GM21381 (cell line): ENCODE measurements around the gene SERPINF2.
"Not testable (repeated sequence)": the region's sequence is repeated elsewhere in the genome, so short reads cannot be mapped to it uniquely, and the experiment has no call there.

Experiments
- ATAC-seq: cut with Tn5 transposase; IDR thresholded peaks from one replicate; pipeline ENCODE4 v1.9.1; 2021; ENCODE audit warnings: mild to moderate bottlenecking, moderate library complexity; ENCODE audit not compliant: unreplicated experiment

SERPINF2 gene

DNA sequence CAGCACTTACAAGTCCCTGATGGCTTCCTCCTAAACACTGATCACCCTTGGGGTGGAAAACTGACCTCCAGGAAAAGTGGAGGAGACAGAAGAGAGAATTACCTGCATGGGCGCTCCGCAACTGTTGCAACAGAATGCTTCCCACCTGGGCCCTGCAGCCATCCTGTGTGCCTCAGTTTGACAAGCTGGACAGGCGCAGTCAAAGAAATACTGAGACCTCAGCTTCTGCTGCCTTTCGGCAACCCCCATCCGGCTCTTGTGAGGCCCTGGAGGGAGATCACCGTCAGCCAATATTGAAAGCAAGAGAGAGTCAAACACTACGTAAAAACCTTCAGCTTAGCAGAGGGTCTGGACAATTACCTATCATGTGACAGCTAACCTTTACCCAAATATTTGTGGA, 44.0 kb downstream of the SERPINF2 start:
- no peak for ATAC-seq

DNA sequence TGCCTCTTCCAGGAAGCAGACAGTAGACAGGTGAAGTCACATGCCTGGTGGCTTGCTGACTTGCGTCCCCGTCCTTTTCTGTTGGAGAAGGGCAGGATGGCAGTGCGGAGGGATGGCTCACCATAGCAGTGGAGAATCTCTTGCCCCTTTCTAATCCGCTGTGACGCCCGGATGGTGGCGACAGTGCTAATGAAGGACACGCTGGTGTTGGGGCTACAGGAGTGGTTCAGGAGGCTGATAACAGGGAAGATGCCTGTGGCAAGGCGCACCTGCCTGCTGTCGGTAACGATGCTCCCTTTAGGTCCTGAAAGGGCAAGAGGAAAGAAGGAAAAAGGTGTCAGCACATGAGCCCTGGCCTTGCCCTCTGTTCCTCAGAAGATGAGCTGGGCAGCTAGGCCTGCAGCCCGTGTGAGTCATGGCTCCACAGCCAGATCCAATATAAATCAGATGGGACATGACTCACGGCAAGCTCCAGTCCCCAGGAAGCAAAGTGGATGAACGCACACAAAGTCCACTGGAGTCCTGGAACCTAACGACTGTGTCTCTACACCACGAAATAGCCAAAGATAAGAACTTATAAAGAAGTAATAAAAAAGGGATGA, 44.7 kb downstream of the SERPINF2 start:
- ATAC-seq = no peak

DNA sequence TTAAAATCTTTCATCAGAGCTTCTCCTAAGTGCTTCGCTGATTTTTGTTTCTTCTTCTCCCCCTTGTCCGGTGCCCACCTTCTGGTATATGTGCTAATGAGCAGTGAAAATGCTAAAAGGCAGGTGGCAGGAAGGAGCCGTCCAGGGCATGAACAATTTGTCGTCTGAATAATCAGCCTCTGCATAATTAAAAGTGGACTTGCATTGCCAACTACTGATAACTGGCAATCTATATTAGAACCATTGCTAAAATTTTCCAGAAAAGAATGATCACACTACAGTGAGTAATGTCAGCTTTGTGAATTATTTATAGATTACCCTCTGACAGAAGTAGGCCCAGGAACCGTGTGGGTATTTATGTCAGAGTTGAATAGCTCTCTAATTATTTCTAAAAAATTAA, 47.3 kb downstream of the SERPINF2 start:
- ATAC-seq = no peak

DNA sequence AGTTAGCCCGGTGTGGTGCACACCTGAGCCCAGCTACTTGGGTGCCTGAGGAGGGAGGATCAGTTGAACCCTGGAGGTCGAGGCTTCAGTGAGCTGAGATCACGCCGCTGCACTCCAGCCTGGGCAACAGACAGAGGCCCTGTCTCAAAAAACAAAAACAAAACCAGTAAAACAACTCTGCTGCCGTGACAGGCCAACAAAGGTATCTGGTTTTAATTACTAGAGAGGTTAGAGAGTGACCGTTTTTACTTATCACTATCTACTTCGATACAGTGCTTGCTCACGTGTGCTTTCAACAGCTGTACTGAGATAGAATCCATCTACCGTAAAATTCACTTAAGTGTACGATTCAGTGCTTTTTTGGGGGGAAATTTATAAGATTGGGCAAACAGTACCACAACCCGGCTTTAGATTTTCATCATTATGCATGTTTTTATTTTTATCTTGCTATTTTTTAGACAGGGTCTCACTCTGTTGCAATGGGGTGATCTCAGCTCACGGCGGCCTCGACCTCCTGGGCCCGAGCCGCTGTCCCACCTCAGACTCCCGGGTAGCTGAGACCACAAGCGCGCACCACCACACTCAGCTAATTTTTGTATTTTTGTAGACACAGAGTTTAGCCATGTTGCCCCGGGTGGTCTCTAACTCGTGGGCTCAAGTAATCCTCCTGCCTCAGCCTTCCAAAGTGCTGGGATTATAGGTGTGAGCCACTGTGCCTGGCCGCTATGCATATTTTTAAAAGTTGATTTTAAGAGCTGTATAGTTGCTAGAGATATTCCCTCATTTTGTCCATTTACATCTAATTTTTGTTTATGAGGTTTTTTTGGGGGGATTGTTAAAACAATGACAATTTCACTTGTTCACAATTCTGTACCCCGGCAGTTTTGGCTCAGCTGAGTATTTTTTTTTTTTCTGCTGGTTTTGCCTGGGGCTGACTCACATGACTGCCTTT, 50.1 kb downstream of the SERPINF2 start:
- ATAC-seq = no peak

DNA sequence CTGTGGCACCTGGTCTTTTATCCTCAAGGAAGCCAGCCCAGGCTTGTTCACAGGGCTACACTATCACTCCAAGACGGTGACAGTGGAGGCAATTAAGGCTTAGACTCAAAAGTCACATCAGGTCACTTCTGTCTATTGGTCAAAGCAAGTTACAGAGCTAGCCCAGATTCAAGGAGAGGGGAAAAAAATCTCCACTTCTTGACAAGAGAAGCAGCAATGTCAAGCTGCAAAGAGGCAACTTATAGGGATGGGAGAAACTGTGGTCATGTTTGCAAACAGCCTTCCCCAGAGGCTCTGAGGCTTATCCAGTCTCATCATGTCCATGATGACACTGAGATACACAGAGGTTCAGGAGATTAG, 50.8 kb downstream of the SERPINF2 start:
- ATAC-seq = no peak

DNA sequence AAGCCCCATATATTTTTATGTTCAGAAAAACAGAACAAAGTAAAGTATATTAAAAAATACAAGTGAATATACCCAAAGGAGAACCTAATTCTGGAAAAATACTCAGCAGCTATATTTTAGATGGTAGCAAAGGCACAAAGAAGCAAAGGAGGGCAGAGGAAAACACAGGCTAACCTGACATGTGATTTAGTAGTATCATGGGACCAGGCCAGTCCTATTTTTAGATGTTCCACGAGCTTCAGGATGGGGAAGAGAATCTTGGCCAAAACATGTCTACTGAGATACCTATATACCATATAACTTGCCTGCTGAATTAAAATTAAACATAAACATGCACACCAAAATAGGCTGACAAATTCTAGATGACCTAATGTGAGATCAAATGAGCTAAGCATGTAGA, 54.1 kb downstream of the SERPINF2 start:
- ATAC-seq = no peak

DNA sequence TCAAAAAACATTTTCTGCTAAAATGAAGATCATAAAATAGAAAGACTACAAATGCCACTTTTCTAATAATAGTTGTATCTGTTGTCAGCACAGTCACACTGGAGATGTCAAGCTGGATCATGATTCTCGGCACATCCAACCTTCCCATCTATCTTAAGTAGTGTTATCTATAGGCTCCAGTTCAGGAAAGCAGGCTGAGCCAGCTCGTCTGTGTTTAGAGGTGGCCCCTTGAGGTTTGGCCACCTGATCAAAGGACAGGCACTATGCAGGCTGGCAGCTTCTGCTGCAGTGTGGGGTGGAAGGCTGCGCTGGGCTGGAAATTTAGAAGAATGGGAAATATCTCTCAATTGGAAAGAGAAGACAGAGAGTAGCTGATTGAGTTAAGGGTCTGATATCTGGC, 54.7 kb downstream of the SERPINF2 start:
- no peak for ATAC-seq

DNA sequence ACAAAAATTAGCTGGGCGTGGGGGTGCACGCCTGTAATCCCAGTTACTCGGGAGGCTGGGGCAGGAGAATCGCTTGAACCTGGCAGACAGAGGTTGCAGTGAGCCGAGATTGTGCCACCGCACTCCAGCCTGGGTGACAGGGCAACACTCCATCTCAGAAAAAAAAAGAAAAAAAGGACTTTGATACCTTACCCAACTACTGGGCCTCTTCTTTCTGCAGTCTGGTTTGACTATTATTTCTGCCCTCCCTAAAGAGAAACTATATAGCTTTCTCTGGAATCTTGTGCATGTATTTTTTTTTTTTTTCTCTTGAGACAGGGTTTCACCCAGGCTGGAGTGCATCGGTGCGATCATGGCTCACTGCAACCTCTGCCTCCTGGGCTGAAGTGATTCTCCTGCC, 55.2 kb downstream of the SERPINF2 start:
- not testable (repeated sequence) for ATAC-seq

DNA sequence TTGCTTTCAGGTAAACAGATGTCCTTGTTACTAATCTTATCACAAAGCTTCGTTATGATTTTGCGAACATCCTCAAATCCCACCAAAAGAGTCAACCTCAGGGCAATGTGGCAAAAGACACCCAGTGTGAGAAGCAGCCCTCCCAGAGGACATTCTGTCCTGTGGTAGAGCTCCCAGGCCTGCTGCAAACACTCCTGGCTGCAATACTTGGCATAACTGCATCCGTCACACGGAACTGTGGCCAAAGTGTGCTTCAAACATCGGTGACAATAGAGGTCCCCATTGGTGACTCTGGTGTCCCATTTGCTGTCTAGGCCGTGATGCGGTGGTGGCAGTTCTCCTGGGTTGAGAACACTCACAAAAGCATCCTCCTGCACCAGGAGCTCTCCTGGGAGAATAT, 57.6 kb downstream of the SERPINF2 start:
- ATAC-seq = no peak

DNA sequence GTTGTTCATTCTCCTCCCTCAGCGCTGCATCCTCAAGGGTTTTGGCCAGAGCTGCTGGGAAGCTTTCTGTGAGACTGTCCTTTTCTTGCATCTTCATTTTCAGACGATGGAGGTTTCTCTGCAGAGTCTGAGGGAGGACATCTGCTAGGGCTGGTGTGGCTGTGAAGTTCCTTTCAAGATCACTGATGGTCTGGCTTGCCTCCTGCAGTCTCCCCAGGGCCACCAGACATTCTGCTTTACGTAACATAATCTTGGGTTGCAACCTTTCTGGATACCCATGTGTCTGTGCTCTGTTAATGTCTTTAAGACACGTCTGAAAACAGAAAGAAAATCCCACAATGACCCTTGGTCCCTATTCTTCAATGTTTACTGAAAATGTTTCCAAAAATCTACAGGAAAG, 58.0 kb downstream of the SERPINF2 start:
- ATAC-seq = no peak

DNA sequence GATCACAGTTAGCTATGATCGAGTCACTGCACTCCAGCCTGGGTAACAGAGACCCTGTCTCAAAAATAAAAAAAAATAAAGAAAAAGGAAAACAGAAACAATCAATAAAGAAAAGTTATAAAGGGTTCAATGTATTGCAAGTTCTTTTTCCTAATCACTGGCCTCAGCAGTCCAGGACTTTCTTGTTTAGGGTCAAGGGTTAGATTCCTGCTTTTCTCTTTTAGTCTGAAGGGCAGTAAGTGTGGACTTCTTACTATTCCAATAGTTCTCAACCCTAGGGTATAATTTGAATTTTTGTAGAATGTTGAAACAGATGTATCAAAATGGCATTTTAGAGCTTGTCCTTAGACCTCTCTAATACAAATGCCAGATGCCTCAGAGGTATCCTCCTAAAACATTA, 59.8 kb downstream of the SERPINF2 start:
- no peak for ATAC-seq

DNA sequence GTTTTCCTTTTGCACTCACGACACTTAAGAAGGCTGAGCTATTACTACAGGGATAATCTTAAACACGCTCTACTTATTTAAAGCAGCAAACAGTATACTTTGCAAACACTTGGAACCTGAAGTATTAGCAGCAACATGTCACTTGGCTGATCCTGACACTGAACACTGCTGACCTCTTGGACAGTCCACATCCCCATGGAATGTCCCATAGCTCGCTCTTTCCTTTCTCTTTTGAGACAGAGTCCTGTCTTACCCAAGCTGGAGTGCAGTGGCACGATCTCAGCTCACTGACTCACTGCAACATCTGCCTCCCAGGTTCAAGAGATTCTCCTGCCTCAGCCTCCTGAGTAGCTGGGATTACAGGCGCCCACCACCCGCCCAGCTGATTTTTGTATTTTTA, 60.6 kb downstream of the SERPINF2 start:
- ATAC-seq = no peak
